CD8-positive, alpha-beta memory T cell (primary cell): ENCODE measurements around the gene SLCO4A1. TPM values are rescaled to one million over a fixed set of nuclear protein-coding genes. Genes with fewer than 3 reads are reported as not detected.

Source experiments
- CTCF ChIA-PET: fragments of 350-600 bp; sonication (Branson Sonifier 250); formaldehyde crosslinking; loops from one replicate; lab custom pipeline; 2021; ENCODE audit warnings: antibody characterized with exemption; lab: Charles Lee
- POLR2A ChIA-PET: fragments of 350-600 bp; sonication (Branson Sonifier 250); formaldehyde crosslinking; loops from one replicate; lab custom pipeline; 2021; ENCODE audit warnings: antibody characterized with exemption; lab: Charles Lee
- DNase-seq, 5 donors: peaks; one replicate each; pipeline versions ENCODE4 v3.0.0 to v3.0.0-alpha.2; 2020 to 2022; ENCODE audit warnings: mixed read lengths in 1 of 5
- H3K27ac ChIP-seq: one replicate; pipeline ENCODE4 v1.7.0; 2013; ENCODE audit warnings: low read depth, mild to moderate bottlenecking, low read length, moderate library complexity
- H3K27me3 ChIP-seq: 2 replicates; pipeline ENCODE4 v1.7.0; 2013; ENCODE audit warnings: low read length, mild to moderate bottlenecking; ENCODE audit not compliant: insufficient read depth, poor library complexity, severe bottlenecking
- H3K36me3 ChIP-seq: 2 replicates; pipeline ENCODE4 v1.7.0; 2013; ENCODE audit warnings: mild to moderate bottlenecking, low read length, moderate library complexity; ENCODE audit not compliant: insufficient read depth
- H3K4me1 ChIP-seq: 2 replicates; pipeline ENCODE4 v1.7.0; 2013; ENCODE audit warnings: mild to moderate bottlenecking, low read length, moderate library complexity; ENCODE audit not compliant: insufficient read depth
- H3K4me3 ChIP-seq: 2 replicates; pipeline ENCODE4 v1.7.0; 2013; ENCODE audit warnings: mild to moderate bottlenecking, low read length
- H3K9me3 ChIP-seq: 2 replicates; pipeline ENCODE4 v1.7.0; 2013; ENCODE audit warnings: mild to moderate bottlenecking, low read length
- H3K27ac Mint-ChIP-seq, 8 donors: one replicate each; pipeline ENCODE4 v1.8.0; 2020 to 2021; ENCODE audit warnings: mixed read lengths in 8 of 8, mild to moderate bottlenecking in 6 of 8, inconsistent platforms in 3 of 8, moderate library complexity in 3 of 8
- H3K27me3 Mint-ChIP-seq, 2 donors: one replicate each; pipeline ENCODE4 v1.8.0; 2020 to 2021; ENCODE audit warnings: mixed read lengths in 2 of 2, mild to moderate bottlenecking in 1 of 2, moderate library complexity in 1 of 2
- H3K36me3 Mint-ChIP-seq, 3 donors: one replicate each; pipeline ENCODE4 v1.8.0; 2020 to 2021; ENCODE audit warnings: mixed read lengths in 3 of 3, inconsistent platforms in 1 of 3, mild to moderate bottlenecking in 1 of 3
- H3K4me1 Mint-ChIP-seq, 3 donors: one replicate each; pipeline ENCODE4 v1.8.0; 2020 to 2021; ENCODE audit warnings: mixed read lengths in 3 of 3, inconsistent platforms in 1 of 3, mild to moderate bottlenecking in 1 of 3
- H3K4me3 Mint-ChIP-seq, 7 donors: one replicate each; pipeline ENCODE4 v1.8.0; 2020 to 2021; ENCODE audit warnings: mixed read lengths in 7 of 7, mild to moderate bottlenecking in 6 of 7, moderate library complexity in 4 of 7, inconsistent platforms in 2 of 7
- H3K9me3 Mint-ChIP-seq, 5 donors: one replicate each; pipeline ENCODE4 v1.8.0; 2020 to 2022; ENCODE audit warnings: mixed read lengths in 5 of 5, mild to moderate bottlenecking in 3 of 5, moderate library complexity in 2 of 5, inconsistent platforms in 1 of 5
- polyA plus RNA-seq: library from polyadenylated mRNA; unstranded; fragments of 300-500 nt; fragmentation: Illumina TruSeq; gene quantifications from one replicate; pipeline ENCODE4 v1.2.3, GENCODE V29; 2021
- total RNA-seq, 2 experiments: library from RNA; stranded (reverse); gene quantifications; one replicate each; pipeline ENCODE4 v1.2.3, GENCODE V29; 2021

The SLCO4A1 gene
- total and polyA plus RNA-seq, 3 experiments from 2014 or later: 0.47 to 44.9 (median 42.0) TPM

DNA sequence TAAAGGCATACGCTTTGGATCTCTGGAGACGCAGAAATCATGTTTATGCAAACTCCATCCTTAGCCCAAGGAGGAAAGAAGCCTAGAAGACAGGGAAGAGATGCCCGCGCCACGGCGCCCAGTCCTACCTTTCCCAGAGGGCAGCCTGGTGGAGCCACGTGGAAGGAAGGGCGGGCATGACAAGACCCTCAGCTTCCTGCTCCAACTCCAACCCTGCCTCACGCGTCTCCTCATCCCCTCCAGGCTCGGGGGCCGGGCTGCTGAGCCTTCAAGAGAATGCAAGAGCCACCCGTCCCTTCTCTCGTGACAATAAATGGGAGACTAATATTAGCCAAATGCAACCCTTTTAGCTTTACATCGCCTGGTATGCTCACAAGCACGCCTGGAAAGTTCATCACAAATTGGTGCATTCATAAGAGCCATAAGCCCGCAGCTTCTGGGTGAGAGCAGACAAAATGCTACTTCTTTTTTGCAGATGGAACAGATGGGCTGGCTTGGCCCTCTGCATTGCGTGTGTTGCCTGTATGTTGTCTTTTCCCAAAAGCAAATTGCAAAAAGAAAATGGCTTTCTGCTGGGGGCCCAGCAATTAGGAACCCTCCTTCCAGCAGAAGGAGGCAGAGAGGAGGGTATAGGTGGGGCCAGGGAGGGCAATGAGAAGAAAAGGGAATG is 58.1 kb downstream of the SLCO4A1 start:
- CTCF ChIA-PET: no interaction called here
- POLR2A ChIA-PET: no interaction called here

DNA sequence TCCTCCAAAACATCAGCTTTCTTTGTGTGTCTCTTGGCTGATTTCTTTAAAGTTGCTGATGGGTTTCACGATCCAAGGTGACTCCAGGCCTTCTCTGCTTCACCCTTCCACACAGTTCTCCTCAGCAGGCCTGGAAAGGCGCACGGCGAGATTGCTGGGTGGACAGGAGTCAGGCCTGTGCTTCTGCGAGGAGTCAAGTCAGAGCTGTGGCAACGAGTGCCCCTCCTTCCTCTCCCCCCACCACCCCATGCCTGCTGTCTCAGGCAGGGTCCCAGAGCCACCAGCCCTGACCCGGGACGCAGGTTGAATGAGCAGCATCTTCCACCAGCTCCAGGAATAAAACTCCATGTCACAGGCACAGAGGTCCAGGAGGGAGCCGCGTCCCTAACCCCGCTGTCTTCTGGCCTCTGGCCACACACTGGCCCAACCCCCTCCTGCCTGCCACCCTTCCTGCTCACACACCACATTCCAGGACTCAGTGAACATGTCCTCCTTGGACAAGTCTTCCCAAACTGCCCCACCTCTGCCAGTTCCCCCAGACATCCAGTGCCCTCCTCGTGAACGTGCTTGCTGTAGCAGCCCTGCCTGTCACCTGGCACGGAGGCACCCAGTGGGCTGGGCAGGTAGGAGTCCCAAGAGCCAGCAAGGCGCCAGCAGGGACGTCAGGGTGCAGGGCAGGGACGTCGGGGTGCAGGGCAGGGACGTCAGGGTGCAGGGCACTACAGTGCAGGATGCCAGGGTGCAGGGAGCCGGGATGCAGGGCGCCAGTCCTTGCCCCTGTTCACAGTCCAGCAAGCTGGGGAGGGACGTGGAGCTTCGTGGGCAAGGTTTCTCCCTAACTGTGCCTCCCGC is 59.1 kb downstream of the SLCO4A1 start:
- Histone ChIP-seq H3K9me3 (no peaks in the 10 kb centered on the region), H3K4me3 (no peak overlapping the region), H3K4me1 (no peaks in the 10 kb centered on the region), H3K27me3 (no peaks in the 10 kb centered on the region), H3K27ac (no peak overlapping the region), H3K36me3 (no peaks in the 10 kb centered on the region)
- Mint-ChIP-seq H3K27ac (no peak overlapping the region), H3K27me3 (peaks cover 0 to 3% of the 10 kb centered on the region in 2 donors), H3K4me3 (no peak overlapping the region), H3K4me1 (peaks cover 2 to 18% (median 6%) of the 10 kb centered on the region in 3 donors), H3K9me3 (no peaks in the 10 kb centered on the region), H3K36me3 (no peaks in the 10 kb centered on the region)
- ChIA-PET POLR2A (no interaction called here), CTCF (interaction anchor here (0.9 kb wide), 1 partner anchor 91 kb away, joined by 3 read pairs; no protein-coding TSS in a partner anchor)
- DNase-seq: no peak

More for the DNA sequence above, 58.1 kb downstream of the SLCO4A1 start:
- H3K27ac ChIP-seq: no peak overlapping the region
- no peak overlapping the region for H3K4me3 ChIP-seq
- H3K27me3 ChIP-seq: no peaks in the 10 kb centered on the region
- H3K9me3 ChIP-seq: no peaks in the 10 kb centered on the region
- Mint-ChIP-seq H3K36me3 (no peaks in the 10 kb centered on the region), H3K27me3 (peaks cover 2 to 3% of the 10 kb centered on the region in 2 donors), H3K4me1 (peaks cover 7 to 28% (median 8%) of the 10 kb centered on the region in 3 donors), H3K9me3 (no peaks in the 10 kb centered on the region), H3K4me3 (no peak overlapping the region), H3K27ac (peak overlapping the region in 1 of 8 donors; percentile 26)
- no peaks in the 10 kb centered on the region for H3K4me1 ChIP-seq
- no peaks in the 10 kb centered on the region for H3K36me3 ChIP-seq
- DNase-seq: peak in 1 of 5 donors; percentile 37

DNA sequence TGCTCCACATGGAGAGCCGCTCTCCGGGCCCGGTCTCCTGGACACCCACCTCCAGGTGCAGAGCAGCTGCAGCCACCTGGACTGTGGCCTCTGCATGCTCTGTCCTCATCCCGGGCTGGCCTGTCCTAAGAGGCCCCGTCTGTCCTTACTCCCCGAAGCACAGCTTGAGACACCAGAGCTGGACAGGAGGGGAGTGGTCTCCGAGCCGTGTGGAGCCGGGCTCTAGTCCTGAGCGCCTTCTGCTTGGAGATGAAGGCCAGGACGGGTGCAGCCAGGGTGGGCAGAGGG is 59.7 kb downstream of the SLCO4A1 start:
- no peaks in the 10 kb centered on the region for H3K27me3 ChIP-seq
- no peak for DNase-seq
- no peak overlapping the region for H3K4me3 ChIP-seq
- H3K4me1 ChIP-seq: no peaks in the 10 kb centered on the region
- H3K36me3 ChIP-seq: no peaks in the 10 kb centered on the region
- POLR2A ChIA-PET: no interaction called here
- Mint-ChIP-seq H3K27ac (no peak overlapping the region), H3K27me3 (peaks cover 1 to 6% of the 10 kb centered on the region in 2 donors), H3K4me3 (no peak overlapping the region), H3K36me3 (no peaks in the 10 kb centered on the region), H3K4me1 (peaks cover 0 to 14% (median 5%) of the 10 kb centered on the region in 3 donors), H3K9me3 (no peaks in the 10 kb centered on the region)
- no peaks in the 10 kb centered on the region for H3K9me3 ChIP-seq
- CTCF ChIA-PET: interaction anchor here (0.9 kb wide), 1 partner anchor 90 kb away, joined by 3 read pairs; no protein-coding TSS in a partner anchor
- no peak overlapping the region for H3K27ac ChIP-seq

DNA sequence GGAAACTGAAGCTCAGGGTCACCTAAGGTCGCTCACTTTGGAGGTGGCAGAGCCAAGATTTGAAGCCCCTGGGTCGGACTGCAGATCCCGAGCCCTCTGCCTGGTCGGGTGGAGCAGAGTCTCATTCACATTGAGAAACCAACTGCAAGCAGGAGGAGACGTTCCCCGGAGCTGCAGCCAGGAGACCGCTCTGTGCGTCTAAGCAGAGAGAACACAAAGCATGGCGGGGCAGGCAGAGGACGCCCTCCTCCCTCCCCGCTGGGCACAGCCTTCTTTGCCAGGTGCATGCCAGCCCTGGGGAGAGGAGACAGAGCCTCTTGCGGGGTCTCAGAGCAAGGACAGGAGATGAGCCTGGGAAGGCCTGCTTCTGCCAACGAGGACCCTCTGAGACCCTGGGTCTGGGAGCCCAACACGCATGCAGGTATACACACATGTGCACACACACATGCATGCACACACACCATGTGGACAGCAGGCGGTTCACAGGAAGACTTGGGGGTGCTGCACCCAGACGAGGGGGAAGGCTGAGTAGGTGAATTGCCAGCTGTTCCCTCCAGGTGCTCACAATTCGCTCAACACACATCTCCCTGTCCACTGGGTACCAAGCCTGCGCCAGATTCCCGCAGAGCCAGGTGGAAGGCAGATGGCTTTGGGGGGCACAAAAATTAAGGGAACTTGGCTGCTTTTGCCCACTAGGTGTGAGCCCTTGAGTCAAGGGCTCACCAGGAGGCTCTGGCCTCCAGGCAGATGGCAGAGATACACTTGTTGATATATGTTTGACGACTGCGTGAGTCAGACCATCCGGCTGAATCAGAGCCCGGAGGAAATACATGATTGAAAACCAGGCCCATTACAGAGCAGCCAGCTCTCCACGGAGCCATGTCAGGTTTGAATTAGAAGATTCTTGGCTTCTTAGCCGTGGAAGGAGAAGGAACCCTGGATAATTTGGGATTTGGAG is 60.9 kb downstream of the SLCO4A1 start:
- Mint-ChIP-seq H3K36me3 (no peaks in the 10 kb centered on the region), H3K4me1 (peaks cover 0 to 13% (median 5%) of the 10 kb centered on the region in 3 donors), H3K27ac (peak overlapping the region in 5 of 8 donors; percentile 50 to 80 (median 61)), H3K4me3 (peak overlapping the region in 1 of 7 donors; percentile 39), H3K9me3 (no peaks in the 10 kb centered on the region), H3K27me3 (peaks cover 6 to 16% of the 10 kb centered on the region in 2 donors)
- Histone ChIP-seq H3K27ac (no peak overlapping the region), H3K36me3 (no peaks in the 10 kb centered on the region), H3K9me3 (no peaks in the 10 kb centered on the region), H3K4me1 (peaks cover 4% of the 10 kb centered on the region), H3K4me3 (no peak overlapping the region), H3K27me3 (no peaks in the 10 kb centered on the region)
- POLR2A ChIA-PET: interaction anchor here (0.5 kb wide), 1 partner anchor 56 kb away, joined by 3 read pairs; no protein-coding TSS in a partner anchor
- CTCF ChIA-PET: interaction anchor here (0.9 to 1.5 kb wide), 4 partner anchors 85 to 91 kb away, joined by 3 to 5 read pairs (median 4); no protein-coding TSS in a partner anchor
- peak in 1 of 5 donors; percentile 58 for DNase-seq

DNA sequence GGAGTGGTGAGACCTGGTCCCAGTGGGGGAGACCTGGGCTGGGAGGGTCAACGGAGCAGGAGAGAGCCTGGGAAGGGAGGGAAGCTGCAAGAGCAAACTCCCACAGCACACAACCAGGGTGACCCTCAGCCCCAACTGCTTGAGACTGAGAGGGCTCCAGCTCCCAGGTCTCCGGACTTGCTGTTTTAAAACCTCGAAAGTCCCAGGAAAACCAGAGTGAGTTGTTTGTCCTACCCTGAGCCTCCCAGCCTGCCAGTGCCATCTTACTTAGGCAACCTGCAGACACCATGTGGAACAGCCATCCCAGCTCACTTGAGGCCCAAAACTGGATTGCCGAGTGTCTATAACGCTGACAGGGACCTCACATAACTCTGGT is 61.5 kb downstream of the SLCO4A1 start:
- Histone ChIP-seq H3K36me3 (no peaks in the 10 kb centered on the region), H3K4me3 (no peak overlapping the region), H3K4me1 (peaks cover 5% of the 10 kb centered on the region), H3K27me3 (no peaks in the 10 kb centered on the region), H3K27ac (no peak overlapping the region), H3K9me3 (no peaks in the 10 kb centered on the region)
- Mint-ChIP-seq H3K27me3 (peaks cover 7 to 17% of the 10 kb centered on the region in 2 donors), H3K36me3 (no peaks in the 10 kb centered on the region), H3K9me3 (no peaks in the 10 kb centered on the region), H3K27ac (peak overlapping the region in 5 of 8 donors; percentile 55 to 80 (median 72)), H3K4me3 (peak overlapping the region in 1 of 7 donors; percentile 39), H3K4me1 (peaks cover 0 to 15% (median 5%) of the 10 kb centered on the region in 3 donors)
- no peak for DNase-seq
- ChIA-PET POLR2A (no interaction called here), CTCF (interaction anchor here (0.9 to 1.5 kb wide), 5 partner anchors 84 to 104 kb away, joined by 3 to 5 read pairs (median 4); no protein-coding TSS in a partner anchor)

DNA sequence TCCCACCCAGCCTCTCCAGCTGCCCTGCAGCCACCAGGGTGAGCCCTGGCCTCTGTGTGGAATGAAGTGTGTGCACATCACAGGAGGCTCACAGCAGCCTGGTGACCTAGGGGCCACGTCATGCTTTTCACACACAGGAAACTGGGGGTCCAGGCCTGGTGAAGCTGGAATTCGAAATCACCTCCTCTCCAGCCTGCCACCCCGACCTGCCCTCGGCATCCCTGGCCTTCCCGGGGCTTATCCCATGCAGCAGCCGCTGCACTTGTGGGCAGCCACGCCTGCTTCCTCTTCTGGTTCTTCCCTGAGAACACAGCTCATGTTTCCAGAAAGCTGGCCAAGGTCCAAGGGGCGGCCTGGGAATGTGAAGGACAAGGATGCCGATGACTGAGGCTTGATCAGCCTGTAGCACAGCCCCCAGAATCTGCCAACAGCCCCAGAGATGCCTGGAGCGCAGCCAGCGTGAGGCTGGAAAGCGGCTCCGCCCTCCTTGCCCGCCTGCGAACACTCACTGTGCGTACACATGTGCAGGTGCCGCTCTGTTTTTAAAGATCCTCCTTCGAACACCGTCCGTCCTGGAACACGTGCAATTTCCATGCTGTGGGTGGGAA is 62.1 kb downstream of the SLCO4A1 start:
- Histone ChIP-seq H3K4me1 (peaks cover 5% of the 10 kb centered on the region), H3K36me3 (no peaks in the 10 kb centered on the region), H3K9me3 (no peaks in the 10 kb centered on the region), H3K4me3 (no peak overlapping the region), H3K27me3 (no peaks in the 10 kb centered on the region), H3K27ac (no peak overlapping the region)
- H3K4me3 Mint-ChIP-seq: no peak overlapping the region
- H3K27me3 Mint-ChIP-seq: peaks cover 7 to 17% of the 10 kb centered on the region in 2 donors
- peaks cover 0 to 15% (median 5%) of the 10 kb centered on the region in 3 donors for H3K4me1 Mint-ChIP-seq
- no peaks in the 10 kb centered on the region for H3K9me3 Mint-ChIP-seq
- peak overlapping the region in 1 of 8 donors; percentile 79 for H3K27ac Mint-ChIP-seq
- H3K36me3 Mint-ChIP-seq: no peaks in the 10 kb centered on the region
- ChIA-PET CTCF (interaction anchor here (0.9 to 1.5 kb wide), 4 partner anchors 84 to 104 kb away, joined by 3 to 5 read pairs (median 4); no protein-coding TSS in a partner anchor), POLR2A (no interaction called here)
- no peak for DNase-seq

DNA sequence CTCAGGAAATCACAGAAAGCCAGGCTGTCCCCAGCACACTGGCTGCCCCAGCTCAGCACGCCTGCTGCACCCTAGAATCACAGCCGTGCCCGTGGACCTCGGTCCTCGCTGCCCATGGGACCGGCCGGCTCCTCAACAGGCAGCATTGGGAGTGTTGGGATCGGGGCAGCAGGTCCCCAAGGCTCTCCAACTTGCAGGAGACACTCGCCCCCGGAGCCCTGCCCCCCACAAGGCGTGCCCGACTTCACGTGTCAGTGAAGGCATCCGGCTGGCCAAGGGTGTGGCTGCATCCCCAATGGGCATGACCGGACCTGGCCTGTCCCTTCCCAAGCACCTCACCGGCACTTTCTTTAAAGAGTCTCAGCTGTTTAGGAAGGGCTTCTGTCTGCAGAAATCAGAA is 63.3 kb downstream of the SLCO4A1 start:
- Mint-ChIP-seq H3K27me3 (peaks cover 16 to 26% of the 10 kb centered on the region in 2 donors), H3K27ac (no peak overlapping the region), H3K4me1 (peaks cover 0 to 22% (median 7%) of the 10 kb centered on the region in 3 donors), H3K9me3 (no peaks in the 10 kb centered on the region), H3K36me3 (no peaks in the 10 kb centered on the region), H3K4me3 (no peak overlapping the region)
- Histone ChIP-seq H3K36me3 (no peaks in the 10 kb centered on the region), H3K27ac (no peak overlapping the region), H3K27me3 (peaks cover 8% of the 10 kb centered on the region), H3K4me1 (peaks cover 5% of the 10 kb centered on the region), H3K9me3 (no peaks in the 10 kb centered on the region), H3K4me3 (no peak overlapping the region)
- POLR2A ChIA-PET: no interaction called here
- DNase-seq: no peak
- CTCF ChIA-PET: no interaction called here
